GM18858 (cell line): ENCODE results near the gene CYP3A7.
"Not testable (repeated sequence)": the region's sequence is repeated elsewhere in the genome, so short reads cannot be mapped to it uniquely, and the experiment has no call there.

Experiments
- ATAC-seq: cut with Tn5 transposase; IDR thresholded peaks from one replicate; pipeline ENCODE4 v1.9.1; 2021; ENCODE audit not compliant: unreplicated experiment

The CYP3A7 gene

GRCh38 chr7:99674995-99675742 is 59.8 kb downstream of the CYP3A7 start:
- no peak for ATAC-seq

DNA sequence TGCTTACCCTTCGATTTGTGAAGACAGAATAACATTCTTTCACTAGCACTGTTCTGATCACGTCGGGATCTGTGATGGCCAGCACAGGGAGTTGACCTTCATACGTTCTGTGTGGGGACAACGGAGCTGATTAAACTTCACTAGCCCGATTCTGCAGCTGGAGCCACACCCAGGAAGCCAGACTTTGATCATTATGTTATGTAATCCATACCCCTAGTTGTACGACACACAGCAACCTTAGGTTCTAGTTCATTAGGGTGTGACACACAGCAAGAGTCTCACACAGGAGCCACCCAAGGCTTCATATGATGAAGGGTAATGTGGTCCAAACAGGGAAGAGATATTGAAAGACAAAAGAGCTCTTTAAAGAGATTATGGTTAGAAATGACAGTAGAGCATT is 62.4 kb downstream of the CYP3A7 start:
- no peak for ATAC-seq

DNA sequence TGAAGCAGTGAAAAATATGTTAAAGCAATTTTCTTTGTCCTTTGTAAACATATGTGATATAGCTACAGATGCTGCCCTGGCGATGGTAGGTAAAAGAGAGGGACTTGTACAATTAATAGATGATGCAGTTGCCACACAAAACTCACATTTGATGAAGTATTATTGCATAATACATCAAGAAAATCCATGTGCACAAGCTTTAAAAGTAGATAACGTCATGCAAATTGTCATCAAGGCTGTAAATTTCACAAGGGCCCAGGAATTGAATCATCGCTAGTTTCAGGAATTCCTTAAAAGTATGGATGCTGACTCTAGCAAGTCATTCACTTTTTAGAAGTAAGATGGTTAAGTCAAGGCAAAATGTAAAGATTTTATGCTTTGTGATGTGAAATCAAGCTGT is 65.2 kb downstream of the CYP3A7 start:
- no peak for ATAC-seq

GRCh38 chr7:99668541-99668940 is 66.5 kb downstream of the CYP3A7 start:
- no peak for ATAC-seq

GRCh38 chr7:99667179-99667578 is 67.8 kb downstream of the CYP3A7 start:
- no peak for ATAC-seq

GRCh38 chr7:99666013-99666395 is 69.0 kb downstream of the CYP3A7 start:
- ATAC-seq = no peak

- ATAC-seq = no peak
Measured at GRCh38 chr7:99665312-99666012, 69.5 kb downstream of the CYP3A7 start.

DNA sequence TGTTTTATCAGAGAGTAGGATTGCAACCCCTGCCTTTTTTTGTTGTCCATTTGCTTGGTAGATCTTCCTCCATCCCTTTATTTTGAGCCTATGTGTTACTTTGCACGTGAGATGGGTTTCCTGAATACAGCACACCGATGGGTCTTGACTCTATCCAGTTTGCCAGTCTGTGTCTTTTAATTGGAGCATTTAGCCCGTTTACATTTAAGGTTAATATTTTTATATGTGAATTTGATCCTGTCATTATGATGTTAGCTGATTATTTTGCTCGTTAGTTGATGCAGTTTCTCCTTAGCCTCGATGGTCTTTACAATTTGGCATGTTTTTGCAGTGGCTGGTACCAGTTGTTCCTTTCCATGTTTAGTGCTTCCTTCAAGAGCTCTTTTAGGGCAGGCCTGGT is 77.1 kb downstream of the CYP3A7 start:
- not testable (repeated sequence) for ATAC-seq
